Measurements from ENCODE around the gene ZNF202.
"Not testable (repeated sequence)": the region's sequence is repeated elsewhere in the genome, so short reads cannot be mapped to it uniquely, and the experiment has no call there.

Gene ZNF202

DNA sequence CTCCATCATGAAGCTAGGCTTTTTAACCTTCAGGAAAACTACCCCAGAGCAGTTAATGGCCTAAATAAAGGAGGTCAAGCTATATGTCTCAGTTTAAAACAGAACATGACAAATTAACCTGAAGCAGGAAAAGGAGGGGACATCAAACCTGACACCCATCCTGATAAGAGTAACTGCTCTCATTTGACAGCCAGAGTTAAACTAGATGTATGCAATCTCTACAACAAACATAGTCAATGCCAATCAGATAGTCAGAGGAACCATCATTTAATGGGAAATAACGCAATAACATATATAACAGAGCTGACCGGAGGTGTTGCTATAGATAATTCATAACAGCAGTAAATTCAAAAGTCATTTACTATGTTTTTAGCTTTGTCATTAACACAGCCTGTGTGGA lies 3.1 kb downstream of the ZNF202 start:
- no peak for DNase-seq

DNA sequence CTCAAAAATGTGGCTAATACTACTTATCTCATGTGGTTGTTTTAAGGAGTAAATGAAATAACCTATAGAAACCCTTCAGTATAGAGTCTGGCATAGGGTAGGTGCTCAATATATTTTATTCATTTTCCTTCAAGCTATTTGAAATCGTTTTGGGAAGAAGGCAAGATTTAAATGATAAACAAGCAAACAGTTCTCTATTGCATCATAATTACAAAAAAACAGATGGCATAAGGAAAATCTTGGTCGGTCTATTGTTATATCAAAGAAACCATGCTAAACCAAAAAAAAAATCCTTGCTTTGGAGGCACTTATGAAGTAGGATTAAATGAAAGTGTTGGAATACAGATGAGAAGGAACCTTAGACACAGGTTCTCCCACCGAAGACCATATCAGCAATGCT lies 4.7 kb downstream of the ZNF202 start:
- DNase-seq: no peak

DNA sequence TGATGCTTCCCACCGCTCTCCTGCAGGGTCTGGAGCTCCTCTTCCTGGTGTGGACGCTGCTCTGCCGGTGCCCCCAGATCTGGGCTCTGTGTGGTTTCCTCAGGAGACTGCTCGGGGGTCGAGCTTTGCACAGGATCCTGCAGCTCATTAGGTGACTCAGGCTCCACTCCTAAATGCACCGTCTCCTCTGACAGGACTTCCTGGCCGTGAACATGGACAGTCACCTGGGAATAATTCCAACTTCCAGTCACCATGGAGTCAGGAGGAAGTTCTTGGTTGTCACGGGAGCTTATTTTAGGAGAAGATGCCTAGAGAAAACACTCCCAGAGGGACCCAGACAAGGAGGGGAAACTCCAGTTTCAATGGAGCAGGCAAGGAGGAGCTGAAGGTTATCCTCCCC lies 11.9 kb downstream of the ZNF202 start:
- DNase-seq: no peak

DNA sequence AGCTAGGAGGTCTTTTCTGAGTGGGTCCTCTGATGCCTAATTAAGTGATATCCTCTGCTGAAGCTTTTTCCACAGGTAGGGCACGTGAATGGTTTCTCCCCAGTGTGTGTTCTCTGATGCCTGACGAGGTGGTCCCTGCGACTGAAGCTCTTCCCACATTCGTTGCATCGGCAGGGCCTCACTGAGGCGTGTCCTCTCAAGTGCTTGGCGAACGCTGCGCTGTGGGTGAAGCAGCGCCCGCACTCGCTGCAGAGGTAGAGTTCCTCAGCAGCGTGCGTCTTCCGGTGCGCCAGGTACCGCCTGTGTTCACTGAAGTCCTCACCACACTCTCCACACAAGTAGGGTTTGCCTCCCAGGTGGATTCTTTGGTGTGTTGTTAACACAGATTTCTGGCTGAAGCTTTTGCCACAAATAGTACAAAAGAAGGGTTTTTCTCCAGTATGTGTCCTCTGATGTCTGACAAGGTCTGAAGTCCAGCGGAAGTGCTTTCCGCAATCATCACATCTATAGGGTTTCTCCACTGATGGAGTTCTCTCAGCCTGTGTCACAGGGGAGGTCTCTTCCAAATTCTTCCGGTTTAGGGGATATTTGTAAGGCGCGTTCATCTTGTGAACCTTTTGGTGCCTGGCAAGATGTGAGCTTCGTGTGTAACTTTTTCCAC lies 15.3 kb downstream of the ZNF202 start:
- no peak for DNase-seq

DNA sequence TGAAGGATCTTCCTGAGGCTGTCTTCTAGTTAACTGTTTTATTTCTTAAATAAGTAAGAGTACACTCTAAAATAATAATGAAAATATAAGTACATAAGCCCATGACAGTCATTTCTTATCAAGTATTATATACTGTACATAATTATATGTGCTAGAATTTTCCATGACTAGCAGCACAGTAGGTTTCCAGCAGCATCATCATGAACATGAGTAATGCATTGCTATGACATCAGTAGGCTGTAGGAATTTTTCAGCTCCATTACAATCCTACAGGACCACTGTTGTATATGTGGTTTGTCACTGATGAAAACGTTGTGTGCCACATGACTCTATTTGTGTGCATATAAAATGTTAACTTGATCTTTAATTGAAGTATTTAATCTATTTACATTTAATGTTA lies 22.0 kb downstream of the ZNF202 start:
- DNase-seq: no peak

DNA sequence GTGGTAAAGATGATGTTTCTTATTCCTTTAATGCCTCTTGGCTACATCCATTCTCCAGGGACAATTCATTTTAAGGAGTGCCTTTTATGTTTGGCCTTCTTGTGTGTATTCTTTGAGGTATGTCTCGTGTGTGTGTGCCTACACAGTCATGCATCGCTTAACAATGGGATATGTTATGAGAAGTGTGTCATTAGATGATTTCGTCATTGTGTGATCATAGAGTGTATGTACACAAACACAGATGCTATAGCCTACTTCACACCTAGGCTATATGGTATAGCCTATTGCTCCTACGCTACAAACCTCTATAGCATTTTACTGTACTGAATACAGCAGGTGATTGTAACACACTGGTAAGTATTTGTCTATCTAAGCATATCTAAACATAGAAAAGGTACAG lies 23.0 kb downstream of the ZNF202 start:
- DNase-seq: no peak

DNA sequence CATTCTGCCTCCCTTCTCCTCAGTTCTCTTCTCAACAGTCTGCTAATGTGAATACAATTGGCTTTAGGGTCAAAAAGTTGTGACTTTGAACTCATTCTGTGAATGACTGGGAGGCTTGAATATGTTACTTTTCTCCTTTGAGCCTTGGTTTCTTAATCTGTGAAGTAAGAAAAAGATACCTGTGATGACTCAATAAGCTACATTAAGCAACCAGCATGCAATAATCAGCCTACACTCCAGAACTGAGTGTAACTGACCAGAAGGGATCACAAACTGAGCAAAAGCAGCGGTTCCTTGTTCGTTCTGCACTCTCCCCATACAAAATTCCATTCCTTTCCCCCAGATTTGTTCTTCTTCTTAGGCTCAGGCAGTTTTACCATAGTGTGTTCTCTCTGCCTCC lies 23.4 kb downstream of the ZNF202 start:
- DNase-seq: peak; percentile 14

DNA sequence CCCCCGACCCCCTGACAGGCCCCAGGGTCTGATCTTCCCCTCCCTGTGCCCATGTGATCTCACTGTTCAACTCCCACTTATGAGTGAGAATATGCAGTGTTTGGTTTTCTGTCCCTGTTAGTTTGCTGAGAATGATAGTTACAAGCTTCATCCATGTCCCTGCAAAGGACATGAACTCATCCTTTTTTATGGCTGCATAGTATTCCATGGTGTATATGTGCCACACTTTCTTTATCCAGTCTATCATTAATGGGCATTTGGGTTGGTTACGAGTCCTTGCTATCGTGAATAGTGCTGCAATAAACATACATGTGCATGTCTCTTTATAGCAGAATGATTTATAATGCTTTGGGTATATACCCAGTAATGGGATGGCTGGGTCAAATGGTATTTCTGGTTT lies 28.8 kb downstream of the ZNF202 start:
- DNase-seq: not testable (repeated sequence)

DNA sequence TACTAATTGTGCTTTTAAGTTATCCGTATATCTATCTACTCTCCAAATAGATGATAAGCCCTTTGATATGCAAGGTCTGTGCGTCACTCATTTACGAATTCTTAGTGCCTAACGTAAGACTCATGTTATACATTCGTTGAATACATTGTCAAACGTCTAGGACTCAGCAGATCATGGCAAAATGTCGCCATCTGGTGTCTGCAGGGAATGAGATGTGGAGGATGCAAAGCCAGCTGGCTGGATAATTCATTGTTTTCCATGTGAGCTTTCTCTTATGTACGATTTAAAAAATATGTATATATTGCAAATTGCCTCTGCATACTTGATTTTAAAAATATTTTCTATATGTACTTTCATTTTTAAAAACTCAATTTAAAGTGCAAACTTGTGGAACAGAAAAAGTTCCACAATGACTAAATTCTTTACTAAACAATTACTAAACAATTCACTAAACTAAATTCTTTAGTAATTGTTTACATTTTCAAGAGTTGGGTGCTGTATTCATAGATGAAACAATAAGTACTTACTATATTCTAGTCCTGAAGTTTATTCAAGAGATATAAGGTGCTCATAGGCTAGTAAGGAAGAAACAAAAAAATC lies 33.8 kb downstream of the ZNF202 start:
- peak; percentile 53 for DNase-seq

DNA sequence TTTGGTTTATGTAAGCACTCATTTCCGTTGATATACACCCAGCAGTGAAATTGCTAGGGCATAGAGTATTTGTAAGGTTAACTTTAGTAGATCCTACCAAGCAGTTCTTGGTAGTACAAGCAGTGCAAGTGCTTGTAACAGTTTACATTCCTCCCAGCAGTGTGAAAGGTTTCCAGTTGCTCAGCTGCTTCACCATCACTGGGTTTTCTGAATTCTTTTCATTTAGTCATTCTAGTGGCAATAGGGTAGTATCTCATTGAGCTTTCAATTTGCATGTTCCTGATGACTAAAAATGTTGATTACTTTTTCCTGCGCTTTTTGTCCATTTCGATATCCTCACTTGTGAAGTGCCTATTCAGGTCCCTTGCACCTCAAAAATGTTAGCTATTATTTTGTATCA lies 34.3 kb downstream of the ZNF202 start:
- DNase-seq: no peak

DNA sequence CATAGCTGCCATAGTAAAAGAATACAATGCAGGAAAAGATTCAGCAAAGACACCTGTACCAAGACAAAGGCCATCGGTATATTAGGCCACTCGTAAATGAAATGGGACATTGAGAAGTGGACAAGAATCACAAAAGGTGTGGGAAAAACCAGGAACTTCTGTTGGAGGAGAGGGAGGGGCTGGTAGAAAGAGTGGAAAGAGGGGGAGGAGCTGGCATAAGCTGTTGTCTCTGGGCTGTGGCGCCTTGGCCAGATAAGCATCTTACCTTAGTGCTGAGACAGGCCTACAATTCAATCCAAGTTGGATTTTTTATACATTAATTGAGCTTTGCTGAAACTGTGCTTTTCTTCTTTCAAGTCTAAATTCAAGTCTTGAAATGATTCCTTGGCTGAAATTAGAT lies 37.1 kb downstream of the ZNF202 start:
- DNase-seq: no peak

DNA sequence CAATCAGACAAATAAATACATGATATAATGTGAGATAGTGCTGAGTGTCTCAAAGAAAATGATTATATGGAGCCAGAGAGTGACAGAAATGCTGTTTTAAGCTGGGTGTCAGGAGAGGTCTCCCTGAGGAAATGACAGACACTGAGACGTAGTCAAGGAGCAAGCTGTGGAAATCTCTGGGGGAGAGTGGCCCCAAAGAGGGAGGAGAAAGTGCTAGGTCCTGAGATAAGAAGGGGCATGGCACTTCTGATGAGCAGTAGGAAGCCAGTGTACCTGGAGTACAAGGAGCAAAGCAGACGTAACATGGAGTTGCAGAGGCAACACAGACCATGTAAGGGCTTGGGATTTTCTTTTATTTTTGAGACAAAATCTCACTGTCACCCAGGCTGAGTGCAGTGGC lies 38.8 kb downstream of the ZNF202 start:
- DNase-seq: no peak

DNA sequence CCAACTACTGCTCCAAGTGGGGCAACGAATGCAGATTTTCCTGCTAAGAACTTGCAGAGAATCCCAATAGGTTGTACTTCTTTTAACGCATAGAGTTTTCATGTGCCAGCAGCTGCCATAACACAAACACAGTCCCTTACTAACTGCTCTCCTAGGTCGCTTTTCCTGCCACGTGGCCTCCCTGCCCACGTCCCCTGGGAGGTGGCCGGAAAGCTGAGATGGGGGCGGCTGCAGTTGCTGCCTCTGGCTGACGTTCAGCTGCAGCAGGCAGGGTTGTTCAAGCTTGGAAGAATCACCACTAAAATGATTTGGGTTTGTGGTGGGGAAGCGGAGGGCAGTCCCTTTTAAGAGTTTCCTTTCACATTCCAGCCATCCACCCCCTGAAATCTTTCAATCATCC lies 39.3 kb downstream of the ZNF202 start:
- no peak for DNase-seq

DNA sequence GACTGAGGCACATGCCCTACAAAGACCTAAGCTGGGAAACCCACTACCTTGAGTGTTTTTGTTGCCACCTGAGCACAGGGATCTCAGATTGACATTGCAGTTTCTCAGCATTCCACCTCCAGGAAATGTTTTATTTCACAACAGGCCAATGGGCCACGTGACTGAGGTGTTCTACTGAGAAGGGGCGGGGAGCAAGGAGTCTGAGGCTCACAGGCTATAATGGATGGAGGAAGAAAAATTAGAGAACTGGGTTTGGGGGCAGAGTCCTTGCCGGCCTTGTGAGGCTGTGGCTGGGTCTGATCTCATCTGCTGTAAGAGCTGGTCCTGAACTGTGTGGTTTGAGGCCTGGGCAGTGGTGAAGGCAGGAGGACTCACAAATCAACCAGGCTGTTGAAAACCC lies 40.7 kb downstream of the ZNF202 start:
- no peak for DNase-seq

DNA sequence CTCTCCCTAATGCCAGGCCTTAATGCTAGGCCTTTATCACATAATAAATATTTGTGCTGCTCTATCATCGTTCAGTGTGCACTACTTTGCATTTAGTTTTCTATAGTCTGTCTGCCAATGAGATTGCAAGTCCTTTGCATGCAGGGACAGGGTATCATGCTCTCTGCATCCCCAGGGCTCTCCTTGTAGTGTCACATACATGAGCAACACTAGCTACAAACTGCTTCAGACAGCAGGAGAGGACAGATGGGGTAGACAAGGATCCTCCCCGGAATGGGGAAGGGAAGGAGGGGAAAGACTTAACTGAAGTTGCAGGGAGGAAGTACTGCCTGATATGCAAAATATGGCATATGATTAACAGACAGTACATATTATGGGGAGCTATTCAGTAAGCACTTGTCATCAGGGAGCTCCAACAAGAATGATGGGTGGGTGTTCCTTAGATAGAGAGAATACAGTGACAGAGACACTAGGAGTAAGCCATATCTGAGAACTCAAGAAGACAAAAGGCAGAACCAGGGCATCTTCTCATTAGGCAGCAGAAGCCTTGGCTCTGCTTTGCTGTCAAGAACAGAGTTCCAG lies 42.8 kb downstream of the ZNF202 start:
- no peak for DNase-seq

DNA sequence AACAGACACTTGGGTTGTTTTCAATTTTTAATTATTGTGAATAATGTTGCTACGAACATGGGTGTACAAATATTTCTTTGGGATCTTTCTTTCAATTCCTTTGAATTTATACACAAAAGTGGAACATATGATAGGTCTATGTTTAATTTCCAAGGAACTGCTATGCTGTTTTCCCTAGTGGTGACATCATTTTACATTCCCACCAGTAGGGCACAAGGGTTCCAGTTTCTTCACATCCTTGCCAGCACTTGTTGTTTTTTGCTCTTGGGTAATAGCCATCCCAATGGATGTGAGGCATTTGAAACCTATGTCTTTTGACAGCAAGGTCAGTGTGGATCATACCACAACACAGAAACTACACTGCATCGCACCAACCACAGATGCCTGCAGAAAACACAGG lies 45.3 kb downstream of the ZNF202 start:
- no peak for DNase-seq

DNA sequence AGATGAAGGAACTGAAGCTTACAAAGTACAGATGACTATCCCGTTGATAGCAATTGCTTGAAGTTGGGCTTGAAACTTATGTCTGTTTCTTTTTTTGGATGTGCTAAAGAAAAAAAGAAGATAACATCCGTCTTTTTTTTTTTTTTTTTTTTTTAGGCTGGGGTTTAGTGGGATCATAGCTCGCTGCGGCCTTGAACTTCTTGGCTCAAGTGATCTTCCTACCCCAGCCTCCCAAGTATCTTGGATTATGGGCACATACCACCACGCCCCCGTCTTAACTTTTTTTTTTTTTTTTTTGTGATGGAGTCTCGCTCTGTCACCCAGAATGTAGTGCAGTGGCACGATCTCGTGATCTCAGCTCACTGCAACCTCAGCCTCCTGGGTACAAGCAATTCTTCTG lies 46.2 kb downstream of the ZNF202 start:
- DNase-seq: no peak

DNA sequence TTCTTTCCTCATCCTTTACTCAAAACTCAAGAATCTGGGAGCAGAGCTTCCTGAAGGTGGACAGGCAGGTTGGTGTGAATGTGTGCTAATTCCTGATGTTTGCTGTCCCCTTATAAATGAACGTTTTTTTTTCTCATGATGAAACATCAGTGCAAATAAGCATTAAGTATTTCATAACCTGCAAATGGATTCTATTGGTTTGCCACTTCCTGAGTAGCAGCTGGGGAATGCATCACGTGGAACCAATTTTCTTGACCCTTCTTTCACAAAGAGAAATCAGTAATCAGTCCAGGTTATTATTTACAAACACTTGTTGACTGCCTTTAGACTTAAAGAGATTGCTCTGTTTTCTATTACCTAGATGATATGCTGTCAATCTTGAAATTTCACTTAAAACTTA lies 46.9 kb downstream of the ZNF202 start:
- no peak for DNase-seq

DNA sequence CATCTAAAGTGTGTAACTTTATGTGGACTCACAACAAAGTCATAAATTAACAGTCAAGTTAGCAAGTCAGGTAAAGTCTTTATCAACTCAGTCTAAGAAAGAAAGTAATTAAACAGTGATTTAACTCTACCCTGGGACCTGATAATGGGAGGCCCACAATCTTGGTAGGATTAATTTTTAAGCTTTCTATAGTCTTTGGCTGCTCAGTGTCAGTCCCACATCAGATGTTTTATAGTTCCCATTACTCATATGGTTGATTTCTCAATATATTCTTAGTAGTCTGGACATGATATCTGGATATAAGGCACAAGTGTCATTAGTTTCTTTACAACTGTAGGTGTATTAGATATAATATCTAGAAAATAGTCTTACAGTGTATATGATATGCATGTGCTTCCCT lies 48.5 kb downstream of the ZNF202 start:
- no peak for DNase-seq

DNA sequence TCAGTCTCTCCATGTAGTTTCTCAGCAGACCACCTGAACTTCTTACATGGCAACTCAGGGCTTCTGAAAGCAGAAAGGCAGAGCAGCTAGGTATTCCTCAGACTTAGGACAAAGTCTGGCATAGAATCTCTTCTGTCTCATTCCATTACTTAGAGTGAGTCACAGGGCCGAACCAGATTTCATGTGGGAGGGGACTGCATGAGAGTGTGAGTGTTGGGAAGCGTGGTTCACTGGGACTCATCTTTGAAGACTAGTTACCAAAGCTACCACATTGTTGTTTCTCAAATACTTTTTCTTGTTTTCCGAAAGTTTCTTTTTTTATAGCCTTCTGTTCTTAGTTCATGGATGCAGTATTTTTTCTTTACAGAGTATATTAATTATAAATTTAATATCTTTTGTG lies 51.0 kb downstream of the ZNF202 start:
- no peak for DNase-seq

DNA sequence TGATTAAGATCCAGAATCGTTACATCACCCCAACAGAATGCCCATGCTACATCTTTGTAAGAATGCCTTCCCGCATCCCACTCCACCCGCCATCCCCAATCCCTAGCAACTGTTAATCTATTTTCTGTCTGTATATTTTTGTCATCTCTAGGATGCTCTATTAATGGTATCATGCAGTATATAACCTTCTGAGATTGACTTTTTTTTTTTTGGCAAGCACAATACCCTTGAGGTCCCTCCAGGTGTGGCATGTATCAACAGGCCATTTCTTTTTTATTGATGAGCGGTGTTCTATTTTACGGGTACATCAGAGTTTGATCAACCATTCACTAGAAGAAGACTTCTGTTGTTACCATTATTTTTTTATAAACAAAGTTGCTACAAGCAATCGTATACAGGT lies 56.9 kb downstream of the ZNF202 start:
- DNase-seq: no peak

DNA sequence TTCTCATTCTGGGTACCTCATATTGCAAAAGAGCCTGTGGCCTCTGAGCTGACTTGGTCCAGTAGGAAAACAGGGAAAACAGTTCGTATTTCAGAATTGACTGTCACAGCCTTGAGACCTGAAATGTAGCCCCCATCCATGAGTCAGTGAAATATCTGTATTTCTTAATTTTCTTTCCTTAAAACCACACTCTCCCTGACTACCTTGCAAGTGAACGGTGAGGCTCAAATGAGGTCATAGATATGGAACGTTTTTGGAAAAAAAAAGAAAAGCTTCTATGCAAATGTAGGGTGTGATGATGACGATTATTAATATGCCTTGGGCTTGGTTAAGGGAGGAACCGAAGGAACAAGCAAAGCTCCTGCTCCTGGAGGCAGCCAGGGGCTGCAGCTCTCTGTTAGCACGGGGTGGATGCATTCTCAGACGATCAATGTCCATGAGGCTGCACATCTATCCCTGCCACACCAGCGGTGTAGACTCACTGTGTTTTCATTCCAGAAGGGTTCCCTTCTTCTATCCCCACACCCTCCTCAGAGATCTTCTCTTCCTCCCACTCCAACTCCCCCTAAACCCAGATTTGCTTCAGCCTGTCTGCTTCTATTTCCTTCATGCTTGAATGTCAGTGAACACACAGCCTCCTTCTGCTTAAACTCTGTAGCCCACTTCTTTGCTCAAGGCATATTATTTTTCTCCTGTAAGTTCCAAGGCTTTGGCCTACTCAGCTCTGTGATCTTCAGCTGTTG lies 57.9 kb downstream of the ZNF202 start:
- DNase-seq: no peak

DNA sequence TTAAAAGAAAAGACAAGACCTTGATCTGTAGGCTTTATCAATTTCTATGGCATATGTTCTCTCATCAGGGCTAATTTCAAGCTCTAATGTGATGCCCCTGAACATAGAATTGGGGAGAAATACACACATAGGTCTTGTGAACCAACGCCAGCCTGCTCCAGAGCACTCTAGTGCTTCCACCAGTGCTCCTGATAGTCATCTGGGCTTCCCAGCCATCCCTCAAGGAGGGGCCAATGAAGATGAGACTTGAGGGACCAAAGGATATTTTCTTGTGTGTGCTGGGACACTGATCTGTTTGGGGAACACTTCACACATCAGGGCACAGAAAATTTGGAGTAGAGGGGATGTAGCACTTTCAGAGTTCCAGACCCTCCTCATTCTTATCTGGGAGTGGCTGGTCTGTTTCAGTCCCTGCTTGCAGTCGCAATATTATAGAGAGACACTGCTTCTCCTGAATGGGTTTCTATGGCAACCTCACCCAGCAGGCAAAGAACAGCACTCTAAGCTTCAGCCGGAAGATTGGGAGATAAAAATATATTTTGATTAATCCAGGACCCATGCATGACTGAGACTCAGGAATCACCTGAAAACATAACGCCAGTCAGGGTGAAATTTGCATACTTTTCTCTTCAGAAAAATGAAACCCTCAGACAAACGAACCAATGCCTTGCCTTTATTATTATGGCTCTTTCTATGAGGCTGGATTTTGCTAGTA lies 58.6 kb downstream of the ZNF202 start:
- no peak for DNase-seq

DNA sequence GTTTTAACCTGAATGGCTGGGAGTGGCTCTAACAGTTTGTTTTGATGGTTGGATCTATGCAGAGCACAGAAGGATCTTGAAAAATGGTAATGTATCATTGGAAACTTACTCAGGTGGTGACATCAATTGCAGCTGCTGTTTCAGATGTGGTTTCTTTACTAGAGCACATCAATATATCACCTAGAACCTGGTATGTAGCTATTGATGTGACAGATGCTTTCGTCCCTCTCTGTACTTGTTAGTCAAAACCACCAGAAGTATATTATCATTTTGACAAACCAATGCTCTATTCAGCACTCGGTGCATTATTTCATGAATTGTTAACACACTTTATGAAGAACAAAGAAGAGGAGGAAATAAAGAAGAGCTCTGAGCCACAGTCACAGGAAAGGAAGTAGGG lies 60.4 kb downstream of the ZNF202 start:
- DNase-seq: no peak

Measured in activated CD4-positive, alpha-beta T cell treated with anti-CD3 and anti-CD28 coated beads, Interleukin-10, Interleukin-2, amounts not matched to agents 100 ng/mL and 50 ng/mL, durations not matched to agents 16 hours and 8 hours (primary cell).